Thyroid gland (tissue), 4 donors: Measurements from ENCODE around the gene METTL6. TPM values are rescaled to one million over a fixed set of nuclear protein-coding genes. Genes with fewer than 3 reads are reported as not detected.

Source experiments
- DNase-seq, 2 donors: peaks; one replicate each; pipeline ENCODE4 v3.0.0-alpha.2; 2019
- H3K27ac ChIP-seq, 3 donors: fragments of 200-600 bp; sonication (generic); 1 replicate in 2 of 3; 2 replicates in 1 of 3; pipeline ENCODE4 v1.5.1; 2016 to 2019; ENCODE audit warnings: mild to moderate bottlenecking in 1 of 3, moderate library complexity in 1 of 3
- H3K27me3 ChIP-seq: fragments of 200-600 bp; sonication (generic); one replicate; pipeline ENCODE4 v1.5.1; 2019
- H3K36me3 ChIP-seq, 2 donors: fragments of 200-600 bp; sonication (generic); one replicate each; pipeline ENCODE4 v1.5.1; 2016 to 2019
- H3K4me1 ChIP-seq, 2 donors: fragments of 200-600 bp; sonication (generic); one replicate each; pipeline ENCODE4 v1.5.1; 2017 to 2019
- H3K4me3 ChIP-seq, 3 donors: fragments of 200-600 bp; sonication (generic); replicated peaks in 1 of 3; 1 replicate in 2 of 3; 2 replicates in 1 of 3; pipeline ENCODE4 v1.5.1; 2016; ENCODE audit warnings: mild to moderate bottlenecking in 1 of 3
- H3K9me3 ChIP-seq: fragments of 200-600 bp; sonication (generic); one replicate; pipeline ENCODE4 v1.5.1; 2017
- POLR2A ChIP-seq, 2 donors: fragments of 450-650 bp; IDR thresholded peaks; one replicate each; pipeline ENCODE4 v1.6.1; 2017; ENCODE audit warnings: antibody characterized with exemption in 2 of 2, mild to moderate bottlenecking in 2 of 2, moderate library complexity in 1 of 2
- WGBS, 2 donors: methylation state at CpG; one replicate each; pipeline ENCODE4 v1.1.5; 2017; 5-methylcytosine and 5-hydroxymethylcytosine counted together
- intact Hi-C: fragments of 100-400 bp; cut with DNase I; formaldehyde crosslinking; loops from one replicate; pipeline ENCODE4 v1.15.1; 2023
- total RNA-seq, 4 donors: library from RNA; depleted of rRNA; stranded (reverse); fragments of >200 nt; gene quantifications; one replicate each; pipeline ENCODE4 v1.2.3, GENCODE V29; 2016
- TF ChIP-seq, protein P1 (sequence below), 6 experiments: fragments of 200-600 bp in 3 of 6; fragments of 450-650 bp in 3 of 6; sonication (generic) in 3 of 6; IDR thresholded peaks; one replicate each; pipeline ENCODE4 v1.5.1; 2016 to 2019; ENCODE audit warnings: antibody characterized with exemption in 6 of 6, mild to moderate bottlenecking in 2 of 6, inconsistent platforms in 1 of 6, moderate library complexity in 1 of 6

Gene METTL6, protein sequence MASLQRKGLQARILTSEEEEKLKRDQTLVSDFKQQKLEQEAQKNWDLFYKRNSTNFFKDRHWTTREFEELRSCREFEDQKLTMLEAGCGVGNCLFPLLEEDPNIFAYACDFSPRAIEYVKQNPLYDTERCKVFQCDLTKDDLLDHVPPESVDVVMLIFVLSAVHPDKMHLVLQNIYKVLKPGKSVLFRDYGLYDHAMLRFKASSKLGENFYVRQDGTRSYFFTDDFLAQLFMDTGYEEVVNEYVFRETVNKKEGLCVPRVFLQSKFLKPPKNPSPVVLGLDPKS
- 10 to 100 TPM; 20.2 to 20.8 (median 20.5) TPM for total RNA-seq

DNA sequence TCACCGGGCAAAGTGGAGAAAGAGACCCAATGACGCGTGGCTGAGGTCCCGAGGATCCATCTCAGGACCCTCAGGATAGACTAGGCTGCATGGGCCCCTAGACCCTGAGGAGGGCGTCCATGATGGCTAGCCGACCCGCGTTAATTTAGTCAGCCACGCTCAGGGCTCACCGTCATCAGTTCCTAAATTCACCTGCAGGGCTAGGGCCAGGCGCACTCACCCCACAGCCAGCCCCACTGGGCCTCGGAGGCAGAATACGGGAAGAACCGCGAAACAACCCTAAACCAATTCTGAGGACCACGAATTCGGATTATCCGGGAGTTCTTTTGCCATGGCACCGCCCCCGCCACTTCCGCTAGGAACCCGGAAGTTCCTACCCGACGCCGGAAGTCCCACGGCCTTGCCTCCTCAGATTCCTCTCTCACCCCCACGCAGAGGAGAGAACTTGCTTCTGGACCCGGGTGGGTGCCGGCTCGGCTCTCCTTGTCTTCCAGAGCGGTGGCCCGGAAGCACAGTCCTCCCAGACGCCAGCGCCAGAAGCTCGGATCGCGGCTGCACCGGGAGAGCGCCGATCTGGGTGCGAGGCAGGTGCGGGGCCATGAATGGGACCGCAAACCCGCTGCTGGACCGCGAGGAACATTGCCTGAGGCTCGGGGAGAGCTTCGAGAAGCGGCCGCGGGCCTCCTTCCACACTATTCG lies at the start of gene METTL6, which contains the start of gene EAF1:
METTL6 (minus strand) TSS at position 363 of the 699 bp plus-strand sequence. CDS start 1,033 bp downstream, outside the sequence.
EAF1 (plus strand) TSS at position 417 of the 699 bp plus-strand sequence; CDS start at position 599, 182 bp downstream.
- no peaks in the 10 kb centered on the region for H3K9me3 ChIP-seq
- peak; percentile 84 to 86 for DNase-seq
- TF ChIP-seq, protein P1, sequence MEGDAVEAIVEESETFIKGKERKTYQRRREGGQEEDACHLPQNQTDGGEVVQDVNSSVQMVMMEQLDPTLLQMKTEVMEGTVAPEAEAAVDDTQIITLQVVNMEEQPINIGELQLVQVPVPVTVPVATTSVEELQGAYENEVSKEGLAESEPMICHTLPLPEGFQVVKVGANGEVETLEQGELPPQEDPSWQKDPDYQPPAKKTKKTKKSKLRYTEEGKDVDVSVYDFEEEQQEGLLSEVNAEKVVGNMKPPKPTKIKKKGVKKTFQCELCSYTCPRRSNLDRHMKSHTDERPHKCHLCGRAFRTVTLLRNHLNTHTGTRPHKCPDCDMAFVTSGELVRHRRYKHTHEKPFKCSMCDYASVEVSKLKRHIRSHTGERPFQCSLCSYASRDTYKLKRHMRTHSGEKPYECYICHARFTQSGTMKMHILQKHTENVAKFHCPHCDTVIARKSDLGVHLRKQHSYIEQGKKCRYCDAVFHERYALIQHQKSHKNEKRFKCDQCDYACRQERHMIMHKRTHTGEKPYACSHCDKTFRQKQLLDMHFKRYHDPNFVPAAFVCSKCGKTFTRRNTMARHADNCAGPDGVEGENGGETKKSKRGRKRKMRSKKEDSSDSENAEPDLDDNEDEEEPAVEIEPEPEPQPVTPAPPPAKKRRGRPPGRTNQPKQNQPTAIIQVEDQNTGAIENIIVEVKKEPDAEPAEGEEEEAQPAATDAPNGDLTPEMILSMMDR (IDR thresholded peaks at IDR 0.05): peak in 2 of 6 experiments; percentile 13 to 27
- peak in 1 of 2 donors; percentile 35 for TF ChIP-seq POLR2A (IDR thresholded peaks at IDR 0.05)
- H3K4me1 ChIP-seq: peaks cover 17 to 21% of the 10 kb centered on the region in 2 donors
- peak within 1 kb of the TSS in 2 of 3 donors; percentile 62 to 78 for H3K27ac ChIP-seq
- peaks cover 0 to 7% of the 10 kb centered on the region in 2 donors for H3K36me3 ChIP-seq
- H3K27me3 ChIP-seq: no peaks in the 10 kb centered on the region
- peak within 1 kb of the TSS; percentile 71 to 98 (median 82) for H3K4me3 ChIP-seq
- intact Hi-C loops: loop anchor here (5.0 kb wide), 1 partner anchor 130 kb away; no protein-coding TSS in a partner anchor
- WGBS, 2 donors: 0 to 2% methylated on average over 20 to 52 of the region's 52 CpGs

DNA sequence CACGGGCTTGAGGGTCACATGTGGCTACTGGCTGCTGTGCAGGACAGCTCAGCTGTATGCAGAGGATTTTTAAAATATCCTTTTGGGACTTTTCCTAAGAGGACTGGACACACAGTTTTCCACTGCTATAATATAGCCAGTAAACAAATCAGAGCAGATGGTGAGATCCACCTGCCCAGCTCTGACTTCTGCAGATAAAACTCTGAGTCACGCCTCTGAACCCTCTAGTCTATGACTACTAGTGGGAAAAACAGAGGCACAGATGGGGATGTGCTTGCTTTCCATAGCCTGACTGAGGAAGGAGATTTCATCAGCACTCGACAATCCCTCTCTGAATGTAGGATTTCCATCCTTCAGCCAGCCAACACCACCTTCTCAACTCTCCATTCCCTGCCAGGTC lies 49.0 kb upstream of the METTL6 start:
- intact Hi-C loops: no loop called here

DNA sequence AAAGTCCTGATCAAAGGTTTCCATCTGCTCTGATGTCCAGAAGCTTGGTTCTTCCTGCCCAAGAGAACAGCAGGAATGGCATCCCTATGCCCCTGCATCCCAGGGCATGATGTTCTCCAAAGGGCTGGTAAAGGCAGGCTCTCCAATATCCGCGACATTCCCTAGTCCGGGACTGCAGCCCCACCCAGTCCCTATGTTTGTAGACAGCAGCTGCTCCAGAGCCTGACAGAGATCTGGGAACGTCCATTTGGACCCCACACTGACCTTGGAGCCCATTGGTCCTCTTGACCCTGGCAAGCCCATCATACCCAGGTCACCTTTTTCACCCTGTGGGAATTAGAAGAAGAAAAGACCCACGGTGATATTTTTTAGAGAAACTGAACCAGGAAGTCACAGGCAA lies 47.8 kb upstream of the METTL6 start:
- Histone ChIP-seq H3K9me3 (no peaks in the 10 kb centered on the region), H3K27me3 (no peaks in the 10 kb centered on the region), H3K4me1 (no peaks in the 10 kb centered on the region), H3K36me3 (no peaks in the 10 kb centered on the region), H3K4me3 (no peak overlapping the region), H3K27ac (no peak overlapping the region)
- 55 to 98% methylated on average over 5 of the region's 5 CpGs for WGBS, 2 donors
- intact Hi-C loops: no loop called here
- no peak for DNase-seq
- TF ChIP-seq POLR2A (IDR thresholded peaks at IDR 0.05): no peak
- TF ChIP-seq, protein P1 (IDR thresholded peaks at IDR 0.05): no peak

More for the DNA sequence above, 49.0 kb upstream of the METTL6 start:
- no peak for DNase-seq
- Histone ChIP-seq H3K27ac (no peak overlapping the region), H3K36me3 (no peaks in the 10 kb centered on the region), H3K9me3 (no peaks in the 10 kb centered on the region), H3K4me3 (no peak overlapping the region), H3K4me1 (no peaks in the 10 kb centered on the region), H3K27me3 (no peaks in the 10 kb centered on the region)
- TF ChIP-seq, protein P1 (IDR thresholded peaks at IDR 0.05): no peak
- no peak for TF ChIP-seq POLR2A (IDR thresholded peaks at IDR 0.05)
- 80 to 88% methylated on average over 3 of the region's 3 CpGs for WGBS, 2 donors

DNA sequence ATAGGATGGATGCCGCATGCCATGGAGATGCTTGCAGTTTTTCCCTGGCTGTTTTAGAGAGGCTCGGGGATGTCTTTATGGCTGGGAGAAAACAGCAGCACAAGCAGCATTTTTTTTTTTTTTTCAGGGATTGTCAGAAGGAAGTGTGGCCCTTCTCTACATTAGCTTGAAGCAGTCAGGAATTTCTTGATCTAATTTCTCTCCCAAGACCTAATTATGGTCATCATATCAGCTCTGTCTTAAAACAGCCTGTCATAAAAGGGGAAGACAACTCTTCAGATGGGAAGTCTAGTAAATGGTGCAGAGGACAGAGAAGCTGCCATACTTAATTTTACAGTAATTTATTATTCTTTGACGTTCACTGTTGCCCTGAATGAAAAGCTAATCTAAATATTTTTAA lies 44.5 kb upstream of the METTL6 start:
- TF ChIP-seq, protein P1 (IDR thresholded peaks at IDR 0.05): no peak
- no peak for TF ChIP-seq POLR2A (IDR thresholded peaks at IDR 0.05)
- no peaks in the 10 kb centered on the region for H3K27me3 ChIP-seq
- 92 to 94% methylated on average over 3 of the region's 3 CpGs for WGBS, 2 donors
- H3K4me1 ChIP-seq: no peaks in the 10 kb centered on the region
- no peak for DNase-seq
- intact Hi-C loops: no loop called here
- no peak overlapping the region for H3K27ac ChIP-seq
- no peak overlapping the region for H3K4me3 ChIP-seq
- H3K9me3 ChIP-seq: no peaks in the 10 kb centered on the region
- H3K36me3 ChIP-seq: no peaks in the 10 kb centered on the region

DNA sequence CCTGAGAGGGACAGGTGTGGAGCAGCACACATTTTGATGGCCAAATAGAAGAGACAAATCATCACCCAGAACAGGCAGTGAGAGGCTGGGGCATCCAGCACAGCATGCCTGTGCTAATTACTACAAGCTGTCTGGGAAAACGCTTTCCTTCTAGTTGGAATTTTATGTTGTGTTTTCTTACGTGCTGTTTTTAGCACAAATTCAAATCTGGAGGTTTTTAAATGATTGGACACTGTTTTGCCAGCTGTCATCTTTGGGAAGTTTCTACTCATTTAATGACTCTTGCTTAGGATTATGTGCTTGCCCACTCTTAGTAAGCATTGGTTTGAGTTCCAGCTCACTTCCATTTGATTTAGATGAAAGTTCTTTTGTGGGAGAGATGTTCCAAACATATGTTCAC lies 43.5 kb upstream of the METTL6 start:
- Histone ChIP-seq H3K4me1 (no peaks in the 10 kb centered on the region), H3K4me3 (no peak overlapping the region), H3K27ac (no peak overlapping the region), H3K9me3 (no peaks in the 10 kb centered on the region), H3K27me3 (no peaks in the 10 kb centered on the region), H3K36me3 (no peaks in the 10 kb centered on the region)
- whole genome bisulfite sequencing, 2 donors: 92 to 95% methylated on average over 2 of the region's 2 CpGs
- TF ChIP-seq POLR2A (IDR thresholded peaks at IDR 0.05): no peak
- TF ChIP-seq, protein P1 (IDR thresholded peaks at IDR 0.05): no peak
- intact Hi-C loops: no loop called here
- no peak for DNase-seq
